ENCODE data around the gene CUBN.

Gene CUBN

DNA sequence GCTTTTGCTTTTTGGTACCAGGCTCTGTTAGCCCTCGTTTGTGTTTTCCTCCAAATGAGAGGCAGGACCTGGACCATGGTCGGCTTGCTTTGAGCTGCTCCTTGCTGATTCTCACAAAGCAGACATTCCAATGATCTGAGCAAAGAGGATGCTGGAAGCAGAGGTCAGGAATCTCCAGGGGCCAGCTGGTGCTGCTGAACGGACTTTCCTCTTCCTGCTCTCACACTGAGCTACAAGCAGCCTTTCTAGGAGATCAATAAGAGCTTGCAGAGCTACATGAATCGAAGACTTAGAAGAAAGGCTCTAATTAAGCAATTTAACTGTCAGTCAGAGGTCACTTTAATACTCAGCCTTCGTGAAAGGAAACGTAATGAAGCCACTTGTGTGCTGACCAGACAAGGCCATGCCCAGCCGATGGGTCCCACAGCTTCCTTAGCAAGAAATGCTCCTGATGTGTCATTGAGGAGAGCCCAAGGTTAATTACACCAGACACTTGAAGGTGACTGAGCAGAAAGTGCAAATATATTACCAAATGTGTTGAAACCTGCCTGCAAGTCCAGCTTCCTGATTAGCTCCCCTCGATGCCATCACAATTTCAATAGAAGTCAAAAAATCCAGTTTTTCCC lies 161.1 kb downstream of the CUBN start (continued):
- TF ChIP-seq, protein P1, sequence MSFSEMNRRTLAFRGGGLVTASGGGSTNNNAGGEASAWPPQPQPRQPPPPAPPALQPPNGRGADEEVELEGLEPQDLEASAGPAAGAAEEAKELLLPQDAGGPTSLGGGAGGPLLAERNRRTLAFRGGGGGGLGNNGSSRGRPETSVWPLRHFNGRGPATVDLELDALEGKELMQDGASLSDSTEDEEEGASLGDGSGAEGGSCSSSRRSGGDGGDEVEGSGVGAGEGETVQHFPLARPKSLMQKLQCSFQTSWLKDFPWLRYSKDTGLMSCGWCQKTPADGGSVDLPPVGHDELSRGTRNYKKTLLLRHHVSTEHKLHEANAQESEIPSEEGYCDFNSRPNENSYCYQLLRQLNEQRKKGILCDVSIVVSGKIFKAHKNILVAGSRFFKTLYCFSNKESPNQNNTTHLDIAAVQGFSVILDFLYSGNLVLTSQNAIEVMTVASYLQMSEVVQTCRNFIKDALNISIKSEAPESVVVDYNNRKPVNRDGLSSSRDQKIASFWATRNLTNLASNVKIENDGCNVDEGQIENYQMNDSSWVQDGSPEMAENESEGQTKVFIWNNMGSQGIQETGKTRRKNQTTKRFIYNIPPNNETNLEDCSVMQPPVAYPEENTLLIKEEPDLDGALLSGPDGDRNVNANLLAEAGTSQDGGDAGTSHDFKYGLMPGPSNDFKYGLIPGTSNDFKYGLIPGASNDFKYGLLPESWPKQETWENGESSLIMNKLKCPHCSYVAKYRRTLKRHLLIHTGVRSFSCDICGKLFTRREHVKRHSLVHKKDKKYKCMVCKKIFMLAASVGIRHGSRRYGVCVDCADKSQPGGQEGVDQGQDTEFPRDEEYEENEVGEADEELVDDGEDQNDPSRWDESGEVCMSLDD (tag by site-specific recombination; IDR thresholded peaks at IDR 0.05): no peak
- TF ChIP-seq ZNF140 (tag by site-specific recombination; IDR thresholded peaks at IDR 0.05) (no peak), SP7 (tag by site-specific recombination; IDR thresholded peaks at IDR 0.05) (no peak), ZNF184 (tag by site-specific recombination; IDR thresholded peaks at IDR 0.05) (no peak), ZBTB20 (tag by site-specific recombination; IDR thresholded peaks at IDR 0.05) (no peak), ZSCAN23 (tag by site-specific recombination; IDR thresholded peaks at IDR 0.05) (no peak)
- TF ChIP-seq, protein P2, sequence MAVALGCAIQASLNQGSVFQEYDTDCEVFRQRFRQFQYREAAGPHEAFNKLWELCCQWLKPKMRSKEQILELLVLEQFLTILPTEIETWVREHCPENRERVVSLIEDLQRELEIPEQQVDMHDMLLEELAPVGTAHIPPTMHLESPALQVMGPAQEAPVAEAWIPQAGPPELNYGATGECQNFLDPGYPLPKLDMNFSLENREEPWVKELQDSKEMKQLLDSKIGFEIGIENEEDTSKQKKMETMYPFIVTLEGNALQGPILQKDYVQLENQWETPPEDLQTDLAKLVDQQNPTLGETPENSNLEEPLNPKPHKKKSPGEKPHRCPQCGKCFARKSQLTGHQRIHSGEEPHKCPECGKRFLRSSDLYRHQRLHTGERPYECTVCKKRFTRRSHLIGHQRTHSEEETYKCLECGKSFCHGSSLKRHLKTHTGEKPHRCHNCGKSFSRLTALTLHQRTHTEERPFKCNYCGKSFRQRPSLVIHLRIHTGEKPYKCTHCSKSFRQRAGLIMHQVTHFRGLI (tag by site-specific recombination; IDR thresholded peaks at IDR 0.05): no peak

DNA sequence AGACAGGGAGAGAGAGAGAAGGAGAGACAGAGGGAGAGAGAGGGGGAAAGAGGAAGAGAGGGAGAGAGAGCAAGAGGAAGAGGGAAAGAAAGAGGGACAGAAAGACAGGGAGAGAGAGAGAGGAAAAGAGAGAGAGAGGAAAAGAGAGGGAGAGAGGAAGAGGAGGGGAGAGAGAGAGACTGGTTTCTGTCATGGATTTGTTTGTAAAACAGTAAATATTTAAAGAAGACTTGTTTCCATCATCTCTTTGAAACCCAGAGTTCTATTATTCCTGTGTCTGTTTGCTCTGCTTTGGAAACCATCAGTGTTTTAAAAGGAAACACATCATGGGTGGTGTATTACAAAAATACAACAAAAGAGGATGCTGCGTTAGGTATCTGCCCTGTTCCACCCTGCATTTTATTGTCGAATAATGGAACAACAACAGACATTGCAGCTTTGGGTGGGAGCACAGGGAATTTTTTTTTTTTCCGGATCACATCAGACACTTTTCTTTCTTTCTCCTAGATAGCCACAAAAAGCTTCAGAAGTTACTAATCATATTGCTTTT lies 161.7 kb downstream of the CUBN start:
- Histone ChIP-seq H3K4me1 (ENCODE audit: control insufficient read depth, insufficient read depth, low read length) (no peaks in the 10 kb centered on the region), H3K9me3 (ENCODE audit: control insufficient read depth, insufficient read depth, low read depth, low read length) (no peaks in the 10 kb centered on the region), H3K4me3 (ENCODE audit: low read depth, low read length) (no peak overlapping the region), H3K27ac (ENCODE audit: extremely low read depth, low read depth, low read length) (no peak overlapping the region), H3K36me3 (ENCODE audit: control insufficient read depth in 2 of 2, insufficient read depth in 1 of 2, low read length in 2 of 2) (no peaks in the 10 kb centered on the region)
- CTCF ChIA-PET: interaction anchor here (0.7 to 1.4 kb wide), 2 partner anchors 15 to 180 kb away, joined by 7 to 8 read pairs; no protein-coding TSS in a partner anchor
- TF ChIP-seq ZNF366 (tag by site-specific recombination; conservative IDR thresholded peaks at IDR 0.05) (0 out of 2 replicates have a peak, but pooled peaks have one; percentile 45), ZNF596 (tag by site-specific recombination; IDR thresholded peaks at IDR 0.05) (peak; percentile 95), ZNF37A (tag by site-specific recombination; IDR thresholded peaks at IDR 0.05) (no peak)
- TF ChIP-seq, protein P3, sequence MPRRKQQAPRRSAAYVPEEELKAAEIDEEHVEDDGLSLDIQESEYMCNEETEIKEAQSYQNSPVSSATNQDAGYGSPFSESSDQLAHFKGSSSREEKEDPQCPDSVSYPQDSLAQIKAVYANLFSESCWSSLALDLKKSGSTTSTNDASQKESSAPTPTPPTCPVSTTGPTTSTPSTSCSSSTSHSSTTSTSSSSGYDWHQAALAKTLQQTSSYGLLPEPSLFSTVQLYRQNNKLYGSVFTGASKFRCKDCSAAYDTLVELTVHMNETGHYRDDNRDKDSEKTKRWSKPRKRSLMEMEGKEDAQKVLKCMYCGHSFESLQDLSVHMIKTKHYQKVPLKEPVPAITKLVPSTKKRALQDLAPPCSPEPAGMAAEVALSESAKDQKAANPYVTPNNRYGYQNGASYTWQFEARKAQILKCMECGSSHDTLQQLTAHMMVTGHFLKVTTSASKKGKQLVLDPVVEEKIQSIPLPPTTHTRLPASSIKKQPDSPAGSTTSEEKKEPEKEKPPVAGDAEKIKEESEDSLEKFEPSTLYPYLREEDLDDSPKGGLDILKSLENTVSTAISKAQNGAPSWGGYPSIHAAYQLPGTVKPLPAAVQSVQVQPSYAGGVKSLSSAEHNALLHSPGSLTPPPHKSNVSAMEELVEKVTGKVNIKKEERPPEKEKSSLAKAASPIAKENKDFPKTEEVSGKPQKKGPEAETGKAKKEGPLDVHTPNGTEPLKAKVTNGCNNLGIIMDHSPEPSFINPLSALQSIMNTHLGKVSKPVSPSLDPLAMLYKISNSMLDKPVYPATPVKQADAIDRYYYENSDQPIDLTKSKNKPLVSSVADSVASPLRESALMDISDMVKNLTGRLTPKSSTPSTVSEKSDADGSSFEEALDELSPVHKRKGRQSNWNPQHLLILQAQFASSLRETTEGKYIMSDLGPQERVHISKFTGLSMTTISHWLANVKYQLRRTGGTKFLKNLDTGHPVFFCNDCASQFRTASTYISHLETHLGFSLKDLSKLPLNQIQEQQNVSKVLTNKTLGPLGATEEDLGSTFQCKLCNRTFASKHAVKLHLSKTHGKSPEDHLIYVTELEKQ (tag by site-specific recombination; IDR thresholded peaks at IDR 0.05; ENCODE audit: borderline replicate concordance): no peak
- POLR2A ChIA-PET: interaction anchor here (0.7 to 1.7 kb wide), 2 partner anchors 91 to 261 kb away, joined by 3 to 6 read pairs; no protein-coding TSS in a partner anchor

DNA sequence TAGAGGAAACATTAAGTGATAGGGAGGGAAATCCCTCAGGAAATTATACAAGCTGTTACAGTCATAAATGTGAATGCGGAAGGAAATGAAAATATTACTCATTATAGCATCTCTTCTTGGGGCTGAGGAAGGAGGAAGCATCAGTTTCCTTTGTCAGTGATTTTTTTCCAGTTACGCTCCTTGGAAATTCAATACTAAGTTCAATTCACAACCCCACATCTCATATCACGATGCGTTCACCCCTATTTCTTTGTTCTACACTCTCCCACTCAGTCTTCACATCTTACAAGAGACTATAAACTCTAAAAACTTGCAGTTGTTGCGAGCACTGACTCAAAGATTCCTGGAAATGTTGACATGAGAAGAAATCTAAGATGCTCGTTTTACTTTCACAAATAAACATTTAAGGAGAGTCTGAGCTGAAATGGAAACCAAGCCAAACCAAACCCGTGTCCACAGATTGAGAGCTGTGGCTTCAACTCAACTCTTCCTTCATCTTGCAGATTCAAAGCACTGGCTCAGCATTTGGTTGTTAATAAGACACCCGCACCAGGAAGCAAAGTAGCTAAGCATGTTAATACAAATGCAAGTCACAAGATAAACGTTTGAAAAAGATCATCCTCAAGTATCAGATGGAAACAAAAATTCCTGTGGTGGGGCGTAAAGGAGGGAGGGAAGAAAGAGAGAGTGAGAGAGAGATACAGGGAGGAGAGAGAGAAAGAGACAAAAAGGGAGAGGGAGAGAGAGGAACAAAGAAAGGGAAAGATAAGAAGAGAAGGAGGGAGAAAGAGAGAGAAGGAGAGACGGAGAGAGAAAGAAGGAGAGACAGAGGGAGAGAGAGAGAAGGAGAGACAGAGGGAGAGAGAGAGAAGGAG lies 162.4 kb downstream of the CUBN start:
- Histone ChIP-seq H3K4me3 (ENCODE audit: low read depth, low read length) (no peak overlapping the region), H3K27ac (ENCODE audit: extremely low read depth, low read depth, low read length) (no peak overlapping the region), H3K4me1 (ENCODE audit: control insufficient read depth, insufficient read depth, low read length) (no peaks in the 10 kb centered on the region), H3K36me3 (ENCODE audit: control insufficient read depth in 2 of 2, insufficient read depth in 1 of 2, low read length in 2 of 2) (no peaks in the 10 kb centered on the region), H3K9me3 (ENCODE audit: control insufficient read depth, insufficient read depth, low read depth, low read length) (no peaks in the 10 kb centered on the region)
- CTCF ChIA-PET: interaction anchor here (0.7 kb wide), 1 partner anchor 181 kb away, joined by 8 read pairs; no protein-coding TSS in a partner anchor
- POLR2A ChIA-PET: interaction anchor here (1.7 kb wide), 1 partner anchor 262 kb away, joined by 6 read pairs; no protein-coding TSS in a partner anchor
- TF ChIP-seq, protein P4, sequence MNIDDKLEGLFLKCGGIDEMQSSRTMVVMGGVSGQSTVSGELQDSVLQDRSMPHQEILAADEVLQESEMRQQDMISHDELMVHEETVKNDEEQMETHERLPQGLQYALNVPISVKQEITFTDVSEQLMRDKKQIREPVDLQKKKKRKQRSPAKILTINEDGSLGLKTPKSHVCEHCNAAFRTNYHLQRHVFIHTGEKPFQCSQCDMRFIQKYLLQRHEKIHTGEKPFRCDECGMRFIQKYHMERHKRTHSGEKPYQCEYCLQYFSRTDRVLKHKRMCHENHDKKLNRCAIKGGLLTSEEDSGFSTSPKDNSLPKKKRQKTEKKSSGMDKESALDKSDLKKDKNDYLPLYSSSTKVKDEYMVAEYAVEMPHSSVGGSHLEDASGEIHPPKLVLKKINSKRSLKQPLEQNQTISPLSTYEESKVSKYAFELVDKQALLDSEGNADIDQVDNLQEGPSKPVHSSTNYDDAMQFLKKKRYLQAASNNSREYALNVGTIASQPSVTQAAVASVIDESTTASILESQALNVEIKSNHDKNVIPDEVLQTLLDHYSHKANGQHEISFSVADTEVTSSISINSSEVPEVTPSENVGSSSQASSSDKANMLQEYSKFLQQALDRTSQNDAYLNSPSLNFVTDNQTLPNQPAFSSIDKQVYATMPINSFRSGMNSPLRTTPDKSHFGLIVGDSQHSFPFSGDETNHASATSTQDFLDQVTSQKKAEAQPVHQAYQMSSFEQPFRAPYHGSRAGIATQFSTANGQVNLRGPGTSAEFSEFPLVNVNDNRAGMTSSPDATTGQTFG (tag by site-specific recombination; IDR thresholded peaks at IDR 0.05; ENCODE audit: borderline replicate concordance): no peak
- TF ChIP-seq PRDM1 (tag by site-specific recombination; IDR thresholded peaks at IDR 0.05) (peak; percentile 91), ZNF202 (tag by site-specific recombination; IDR thresholded peaks at IDR 0.05; ENCODE audit: borderline replicate concordance) (no peak), HOXD13 (CRISPR knock-in tag; IDR thresholded peaks at IDR 0.05; ENCODE audit: borderline replicate concordance) (no peak), ZNF366 (tag by site-specific recombination; conservative IDR thresholded peaks at IDR 0.05) (peak; percentile 79), ZNF530 (tag by site-specific recombination; IDR thresholded peaks at IDR 0.05; ENCODE audit: low read depth) (no peak)
